ENCODE measurements around the gene ATOSB. TPM values are rescaled to one million over a fixed set of nuclear protein-coding genes. Genes with fewer than 3 reads are reported as not detected.

The ATOSB gene
- total RNA-seq, 1 donor: 21.2 TPM

DNA sequence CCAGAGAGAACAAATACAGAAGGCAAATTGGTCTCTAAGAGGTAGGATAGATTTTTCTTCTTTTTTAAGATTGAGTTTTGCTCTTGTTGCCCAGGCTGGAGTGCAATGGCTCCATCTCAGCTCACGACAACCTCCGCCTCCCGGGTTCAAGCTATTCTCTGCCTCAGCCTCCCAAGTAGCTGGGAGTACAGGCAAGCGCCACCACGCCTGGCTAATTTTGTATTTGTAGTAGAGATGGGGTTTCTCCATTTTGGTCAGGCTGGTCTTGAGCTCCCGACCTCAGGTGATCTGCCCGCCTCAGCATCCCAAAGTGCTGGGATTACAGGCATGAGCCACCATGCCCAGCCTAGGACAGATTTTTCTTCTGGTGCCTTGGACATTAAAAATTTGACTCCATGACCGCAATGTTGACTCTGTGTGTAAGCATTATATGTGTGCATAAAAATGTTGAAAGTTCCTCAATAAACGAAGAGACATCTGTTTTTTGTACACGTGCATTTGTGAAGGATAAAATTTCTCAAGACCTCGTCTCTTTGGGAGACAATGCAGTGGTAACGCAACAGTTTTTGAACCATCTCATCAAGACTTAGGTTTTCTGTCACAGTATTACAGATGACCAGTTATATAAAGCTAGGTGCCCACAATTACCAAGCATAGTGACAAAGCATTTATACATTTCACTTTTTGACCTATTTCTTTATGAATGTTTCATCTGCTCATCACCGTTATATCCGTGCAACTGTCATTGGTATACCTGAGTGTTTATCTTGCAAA, 60.6 kb downstream of the ATOSB start:
- no peak for DNase-seq (ENCODE audit: low read depth)
- H3K4me3 ChIP-seq (ENCODE audit: low read depth, low read length): no peak overlapping the region
- TF ChIP-seq, protein P1, sequence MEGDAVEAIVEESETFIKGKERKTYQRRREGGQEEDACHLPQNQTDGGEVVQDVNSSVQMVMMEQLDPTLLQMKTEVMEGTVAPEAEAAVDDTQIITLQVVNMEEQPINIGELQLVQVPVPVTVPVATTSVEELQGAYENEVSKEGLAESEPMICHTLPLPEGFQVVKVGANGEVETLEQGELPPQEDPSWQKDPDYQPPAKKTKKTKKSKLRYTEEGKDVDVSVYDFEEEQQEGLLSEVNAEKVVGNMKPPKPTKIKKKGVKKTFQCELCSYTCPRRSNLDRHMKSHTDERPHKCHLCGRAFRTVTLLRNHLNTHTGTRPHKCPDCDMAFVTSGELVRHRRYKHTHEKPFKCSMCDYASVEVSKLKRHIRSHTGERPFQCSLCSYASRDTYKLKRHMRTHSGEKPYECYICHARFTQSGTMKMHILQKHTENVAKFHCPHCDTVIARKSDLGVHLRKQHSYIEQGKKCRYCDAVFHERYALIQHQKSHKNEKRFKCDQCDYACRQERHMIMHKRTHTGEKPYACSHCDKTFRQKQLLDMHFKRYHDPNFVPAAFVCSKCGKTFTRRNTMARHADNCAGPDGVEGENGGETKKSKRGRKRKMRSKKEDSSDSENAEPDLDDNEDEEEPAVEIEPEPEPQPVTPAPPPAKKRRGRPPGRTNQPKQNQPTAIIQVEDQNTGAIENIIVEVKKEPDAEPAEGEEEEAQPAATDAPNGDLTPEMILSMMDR (IDR thresholded peaks at IDR 0.05; ENCODE audit: insufficient read depth, low read depth, low read length): no peak

DNA sequence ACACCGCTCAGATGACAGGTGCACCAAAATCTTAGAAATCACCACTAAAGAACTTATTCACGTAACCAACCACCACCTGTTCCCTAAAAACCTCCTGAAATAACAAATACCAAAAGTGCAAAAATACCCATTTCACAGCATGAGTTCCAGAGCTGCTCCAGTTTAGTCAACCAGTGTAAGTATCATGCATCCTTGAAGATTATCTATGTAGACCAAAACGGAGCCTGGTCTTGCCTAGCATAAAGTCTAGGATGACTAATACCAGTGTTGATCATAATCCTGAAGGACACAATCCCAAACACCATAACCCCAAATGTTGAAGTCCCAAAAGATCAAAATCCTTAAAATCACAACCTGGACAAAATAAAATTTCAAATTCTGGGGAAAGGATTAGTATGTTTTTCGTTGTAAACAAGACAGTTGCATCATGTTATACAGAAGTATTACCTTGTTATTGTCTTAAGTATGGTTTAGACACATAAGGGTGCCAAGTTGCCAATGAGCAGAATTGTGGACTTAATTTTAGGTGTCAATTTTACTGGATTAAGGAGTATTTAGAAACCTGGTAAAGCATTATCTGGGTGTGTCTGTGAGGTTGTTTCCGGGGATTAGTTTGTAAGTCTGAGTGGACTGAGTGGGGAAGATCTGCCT, 61.4 kb downstream of the ATOSB start:
- H3K4me3 ChIP-seq (ENCODE audit: low read depth, low read length): no peak overlapping the region
- no peak for DNase-seq (ENCODE audit: low read depth)
- TF ChIP-seq, protein P1 (IDR thresholded peaks at IDR 0.05; ENCODE audit: insufficient read depth, low read depth, low read length): no peak

Other genes with a start within 250 kb of the ATOSB start
- gene PHF24, start 157.6 kb downstream of the ATOSB start, total RNA-seq: not detected in 2 replicates
- gene DNAJB5, start 126.1 kb downstream of the ATOSB start, total RNA-seq: 16.1 and 18.1 TPM in 2 replicates
- 351 and 386 TPM in 2 replicates for gene VCP, start 43.2 kb downstream of the ATOSB start, total RNA-seq
- gene FANCG, start 35.9 kb downstream of the ATOSB start, total RNA-seq: 22.5 and 23.7 TPM in 2 replicates
- 13.5 and 14.7 TPM in 2 replicates for gene PIGO, start 19.3 kb downstream of the ATOSB start, total RNA-seq
- gene STOML2, start 12.7 kb downstream of the ATOSB start, total RNA-seq: 169 and 193 TPM in 2 replicates
- 17.4 and 23.7 TPM in 2 replicates for gene UNC13B, start 46.1 kb upstream of the ATOSB start, total RNA-seq

Measured in fibroblast of villous mesenchyme (primary cell).